ENCODE data around the gene RGS12.

DNA sequence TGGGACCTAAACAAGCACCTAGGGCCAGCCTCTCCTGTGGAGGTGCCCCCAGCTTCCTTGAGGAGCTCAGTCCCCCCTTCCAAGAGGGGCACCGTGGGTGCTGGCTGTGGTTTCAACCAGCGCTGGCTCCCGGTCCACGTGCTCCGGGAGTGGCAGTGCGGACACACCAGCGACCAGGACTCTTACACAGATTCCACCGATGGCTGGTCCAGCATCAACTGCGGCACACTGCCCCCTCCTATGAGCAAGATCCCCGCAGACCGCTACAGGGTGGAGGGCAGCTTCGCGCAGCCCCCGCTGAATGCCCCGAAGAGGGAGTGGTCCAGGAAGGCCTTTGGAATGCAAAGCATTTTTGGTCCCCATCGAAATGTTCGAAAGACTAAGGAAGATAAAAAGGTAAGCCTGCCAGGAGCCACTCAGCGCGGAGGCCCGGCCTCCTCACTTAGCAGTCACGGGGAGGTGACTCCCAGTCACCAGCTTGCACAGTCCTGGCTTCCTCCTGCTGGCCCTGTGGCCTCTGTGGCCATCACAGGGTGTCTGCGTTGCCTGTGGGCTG lies 24.9 kb downstream of the RGS12 start:
- TF ChIP-seq, protein P1, sequence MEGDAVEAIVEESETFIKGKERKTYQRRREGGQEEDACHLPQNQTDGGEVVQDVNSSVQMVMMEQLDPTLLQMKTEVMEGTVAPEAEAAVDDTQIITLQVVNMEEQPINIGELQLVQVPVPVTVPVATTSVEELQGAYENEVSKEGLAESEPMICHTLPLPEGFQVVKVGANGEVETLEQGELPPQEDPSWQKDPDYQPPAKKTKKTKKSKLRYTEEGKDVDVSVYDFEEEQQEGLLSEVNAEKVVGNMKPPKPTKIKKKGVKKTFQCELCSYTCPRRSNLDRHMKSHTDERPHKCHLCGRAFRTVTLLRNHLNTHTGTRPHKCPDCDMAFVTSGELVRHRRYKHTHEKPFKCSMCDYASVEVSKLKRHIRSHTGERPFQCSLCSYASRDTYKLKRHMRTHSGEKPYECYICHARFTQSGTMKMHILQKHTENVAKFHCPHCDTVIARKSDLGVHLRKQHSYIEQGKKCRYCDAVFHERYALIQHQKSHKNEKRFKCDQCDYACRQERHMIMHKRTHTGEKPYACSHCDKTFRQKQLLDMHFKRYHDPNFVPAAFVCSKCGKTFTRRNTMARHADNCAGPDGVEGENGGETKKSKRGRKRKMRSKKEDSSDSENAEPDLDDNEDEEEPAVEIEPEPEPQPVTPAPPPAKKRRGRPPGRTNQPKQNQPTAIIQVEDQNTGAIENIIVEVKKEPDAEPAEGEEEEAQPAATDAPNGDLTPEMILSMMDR (conservative IDR thresholded peaks at IDR 0.05; ENCODE audit: low read length) = no peak
- no peak for TF ChIP-seq EZH2phosphoT487 (IDR thresholded peaks at IDR 0.05; ENCODE audit: borderline replicate concordance, low read depth, low read length)
